ENCODE results near the gene CCDC51.
"Not testable (repeated sequence)": the region's sequence is repeated elsewhere in the genome, so short reads cannot be mapped to it uniquely, and the experiment has no call there.

The CCDC51 gene

GRCh38 chr3:48439820-48440589 is at the start of gene CCDC51, which contains the start of gene TMA7:
CCDC51 (minus strand) TSS chr3:48440119; CDS start chr3:48435128, 4,991 bp downstream.
TMA7 (plus strand) TSS chr3:48440257; CDS start chr3:48440297, 40 bp downstream.
- DNase-seq: peak; percentile 99

- DNase-seq: no peak
Observed at GRCh38 chr3:48486952-48487351, 47.0 kb upstream of the CCDC51 start.

GRCh38 chr3:48482822-48483221 is 42.9 kb upstream of the CCDC51 start:
- not testable (repeated sequence) for DNase-seq

GRCh38 chr3:48480891-48481290 is 41.0 kb upstream of the CCDC51 start:
- not testable (repeated sequence) for DNase-seq

- DNase-seq: peak; percentile 62
Observed at GRCh38 chr3:48478626-48479555, 39.0 kb upstream of the CCDC51 start.

- DNase-seq: no peak
Observed at GRCh38 chr3:48477959-48478520, 38.1 kb upstream of the CCDC51 start.

GRCh38 chr3:48476426-48477053 is 36.6 kb upstream of the CCDC51 start:
- no peak for DNase-seq

- no peak for DNase-seq
Observed at GRCh38 chr3:48475188-48475587, 35.3 kb upstream of the CCDC51 start.

- DNase-seq: no peak
Observed at GRCh38 chr3:48474619-48475018, 34.7 kb upstream of the CCDC51 start.

- not testable (repeated sequence) for DNase-seq
Observed at GRCh38 chr3:48474031-48474430, 34.1 kb upstream of the CCDC51 start.

GRCh38 chr3:48473617-48473952 is 33.7 kb upstream of the CCDC51 start:
- DNase-seq: no peak

- DNase-seq: peak; percentile 93
Observed at GRCh38 chr3:48472923-48473616, 33.2 kb upstream of the CCDC51 start.

- no peak for DNase-seq
Observed at GRCh38 chr3:48472673-48472922, 32.7 kb upstream of the CCDC51 start.

- DNase-seq: no peak
Observed at GRCh38 chr3:48470286-48470685, 30.4 kb upstream of the CCDC51 start.

GRCh38 chr3:48469046-48469915 is 29.4 kb upstream of the CCDC51 start:
- DNase-seq: no peak

- DNase-seq: no peak
Observed at GRCh38 chr3:48468329-48468731, 28.4 kb upstream of the CCDC51 start.

GRCh38 chr3:48467473-48468267 is 27.8 kb upstream of the CCDC51 start:
- no peak for DNase-seq

GRCh38 chr3:48467110-48467454 is 27.2 kb upstream of the CCDC51 start:
- DNase-seq: no peak

GRCh38 chr3:48466386-48467109 is 26.6 kb upstream of the CCDC51 start:
- DNase-seq: peak; percentile 44
